H1 (cell line): ENCODE results near the gene KCNMA1. TPM values are rescaled to one million over a fixed set of nuclear protein-coding genes. Genes with fewer than 3 reads are reported as not detected.

Experiments
- CTCF ChIA-PET: fragments of 300-600 bp; sonication (Branson Sonifier 250); formaldehyde crosslinking; loops from one replicate; lab custom pipeline; 2021; ENCODE audit not compliant: partially characterized antibody; lab: Charles Lee
- POLR2A ChIA-PET: fragments of 300-600 bp; sonication (Branson Sonifier 250); formaldehyde crosslinking; loops from one replicate; lab custom pipeline; 2021; ENCODE audit warnings: inconsistent platforms; ENCODE audit not compliant: partially characterized antibody; lab: Charles Lee
- DNase-seq, 2 experiments: peaks; one replicate each; pipeline versions ENCODE4 v3.0.0 to v3.0.0-alpha.2; 2010 to 2022; ENCODE audit warnings: low spot score in 2 of 2, low read depth in 1 of 2, mixed read lengths in 1 of 2
- FAIRE-seq: peaks from 2 replicates; lab custom pipeline; 2011; peaks lifted over from hg19 to GRCh38; lab: Jason Lieb, UNC
- H2AFZ ChIP-seq: 2 replicates; pipeline ENCODE4 v1.8.1; 2012; ENCODE audit warnings: low read length, inconsistent platforms
- H2AK5ac ChIP-seq: 2 replicates; pipeline ENCODE4 v1.6.1; 2013; ENCODE audit warnings: low read depth, low read length
- H2BK120ac ChIP-seq: replicated peaks from 2 replicates; pipeline ENCODE3; 2013; ENCODE audit warnings: low read depth, low read length, inconsistent platforms
- H2BK12ac ChIP-seq: 2 replicates; pipeline ENCODE4 v1.6.1; 2013; ENCODE audit warnings: low read depth, low read length
- H2BK15ac ChIP-seq: 2 replicates; pipeline ENCODE4 v1.6.1; 2013; ENCODE audit warnings: low read length
- H2BK20ac ChIP-seq: 2 replicates; pipeline ENCODE4 v1.6.1; 2013; ENCODE audit warnings: low read length
- H2BK5ac ChIP-seq: 2 replicates; pipeline ENCODE4 v1.6.1; 2013; ENCODE audit warnings: low read depth, low read length
- H3K14ac ChIP-seq: 2 replicates; pipeline ENCODE4 v1.6.1; 2013; ENCODE audit warnings: inconsistent platforms; ENCODE audit not compliant: insufficient read length
- H3K18ac ChIP-seq: 2 replicates; pipeline ENCODE4 v1.6.1; 2013; ENCODE audit warnings: low read length; ENCODE audit errors: extremely low read depth
- H3K23ac ChIP-seq: 2 replicates; pipeline ENCODE4 v1.6.1; 2013; ENCODE audit warnings: inconsistent platforms; ENCODE audit not compliant: insufficient read length
- H3K23me2 ChIP-seq: 2 replicates; pipeline ENCODE4 v1.6.1; 2013; ENCODE audit warnings: low read depth, low read length
- H3K27ac ChIP-seq: 2 replicates; pipeline ENCODE4 v1.6.1; 2011; ENCODE audit warnings: low read depth, low read length, inconsistent platforms
- H3K27me3 ChIP-seq, 4 experiments: replicated peaks in 1 of 4; 1 replicate in 1 of 4; 2 replicates in 3 of 4; pipeline versions ENCODE4 v1.6.1 to v1.8.1; 2011 to 2013; ENCODE audit warnings: low read length in 3 of 4, mild to moderate bottlenecking in 3 of 4, inconsistent platforms in 2 of 4, mixed read lengths in 2 of 4, moderate library complexity in 1 of 4; ENCODE audit not compliant: control insufficient read depth in 3 of 4, insufficient read depth in 3 of 4; ENCODE audit errors: extremely low read depth in 1 of 4
- H3K36me3 ChIP-seq, 4 experiments: 2 replicates each; pipeline versions ENCODE4 v1.6.1 to v1.8.1; 2011 to 2013; ENCODE audit warnings: mild to moderate bottlenecking in 4 of 4, low read length in 3 of 4, moderate library complexity in 2 of 4, control low read depth in 1 of 4, inconsistent platforms in 1 of 4; ENCODE audit not compliant: insufficient read depth in 4 of 4, control insufficient read depth in 2 of 4
- H3K4ac ChIP-seq: replicated peaks from 2 replicates; pipeline ENCODE3; 2013; ENCODE audit warnings: low read length, low read depth, mixed read lengths, inconsistent platforms; ENCODE audit not compliant: insufficient read length
- H3K4me1 ChIP-seq, 4 experiments: replicated peaks in 1 of 4; 1 replicate in 1 of 4; 2 replicates in 3 of 4; pipeline versions ENCODE4 v1.6.1 to v1.8.1; 2011 to 2013; ENCODE audit warnings: low read length in 3 of 4, inconsistent platforms in 2 of 4, mixed read lengths in 1 of 4; ENCODE audit not compliant: insufficient read depth in 4 of 4, control insufficient read depth in 3 of 4
- H3K4me2 ChIP-seq, 2 experiments: 2 replicates each; pipeline versions ENCODE4 v1.6.1 to v1.8.1; 2011 to 2013; ENCODE audit warnings: low read depth in 2 of 2, low read length in 2 of 2, control low read depth in 1 of 2, inconsistent platforms in 1 of 2, mild to moderate bottlenecking in 1 of 2; ENCODE audit not compliant: insufficient read depth in 1 of 2
- H3K4me3 ChIP-seq, 4 experiments: fragments of 200-600, 300-600 bp in 1 of 4; sonication (generic), shearing (Covaris generic), sonication (Bioruptor Twin) in 1 of 4; 2 replicates each; pipeline versions ENCODE4 v1.5.1 to v1.8.1; 2011 to 2016; ENCODE audit warnings: low read length in 4 of 4, low read depth in 3 of 4, control low read depth in 2 of 4, inconsistent platforms in 2 of 4, mild to moderate bottlenecking in 2 of 4, mixed read lengths in 1 of 4, moderate library complexity in 1 of 4; ENCODE audit not compliant: insufficient read depth in 2 of 4; ENCODE audit errors: extremely low read depth in 1 of 4
- H3K56ac ChIP-seq: replicated peaks from 2 replicates; pipeline ENCODE3; 2013; ENCODE audit warnings: low read depth, mild to moderate bottlenecking, mixed read lengths, low read length, inconsistent platforms; ENCODE audit not compliant: insufficient read length
- H3K79me1 ChIP-seq: 2 replicates; pipeline ENCODE4 v1.6.1; 2013; ENCODE audit warnings: low read depth, low read length, control low read depth
- H3K79me2 ChIP-seq, 2 experiments: 2 replicates each; pipeline versions ENCODE4 v1.6.1 to v1.8.1; 2012 to 2013; ENCODE audit warnings: low read length in 2 of 2, mild to moderate bottlenecking in 2 of 2, inconsistent platforms in 1 of 2; ENCODE audit not compliant: insufficient read depth in 2 of 2, control insufficient read depth in 1 of 2
- H3K9ac ChIP-seq, 4 experiments: replicated peaks in 1 of 4; 1 replicate in 1 of 4; 2 replicates in 3 of 4; pipeline versions ENCODE4 v1.6.1 to v1.8.1; 2011 to 2013; ENCODE audit warnings: low read depth in 3 of 4, low read length in 3 of 4, control low read depth in 2 of 4, mild to moderate bottlenecking in 2 of 4, moderate library complexity in 2 of 4, inconsistent platforms in 1 of 4; ENCODE audit errors: extremely low read depth in 1 of 4
- H3K9me3 ChIP-seq, 2 experiments: 2 replicates each; pipeline versions ENCODE4 v1.6.1 to v1.8.1; 2012 to 2013; ENCODE audit warnings: mild to moderate bottlenecking in 2 of 2, moderate library complexity in 2 of 2, control low read depth in 1 of 2, inconsistent platforms in 1 of 2, low read depth in 1 of 2, low read length in 1 of 2, mixed read lengths in 1 of 2; ENCODE audit not compliant: insufficient read depth in 2 of 2
- H4K20me1 ChIP-seq, 2 experiments: replicated peaks in 1 of 2; 2 replicates each; pipeline versions ENCODE3 to v1.8.1; 2011 to 2013; ENCODE audit warnings: inconsistent platforms in 2 of 2, low read length in 2 of 2, mild to moderate bottlenecking in 1 of 2; ENCODE audit not compliant: insufficient read depth in 2 of 2, control insufficient read depth in 1 of 2
- H4K5ac ChIP-seq: 2 replicates; pipeline ENCODE4 v1.6.1; 2013; ENCODE audit warnings: low read length, low read depth, mixed read lengths, inconsistent platforms; ENCODE audit not compliant: insufficient read length
- H4K8ac ChIP-seq: 2 replicates; pipeline ENCODE4 v1.8.0; 2013; ENCODE audit warnings: mild to moderate bottlenecking, moderate library complexity, low read length, inconsistent platforms; ENCODE audit not compliant: insufficient read depth; ENCODE audit errors: extremely low read depth
- H4K91ac ChIP-seq: replicated peaks from 2 replicates; pipeline ENCODE3; 2013; ENCODE audit warnings: low read length, mixed read lengths, inconsistent platforms; ENCODE audit not compliant: insufficient read length
- ASH2L ChIP-seq: fragments of 200-600, 300-600 bp; sonication (generic); IDR thresholded peaks from one replicate; pipeline ENCODE4 v1.7.1; 2017; ENCODE audit warnings: low read length
- CBX8 ChIP-seq: fragments of 300-800, 300-1000 bp; sonication (generic); IDR thresholded peaks from 2 replicates; pipeline ENCODE4 v1.7.1; 2016; ENCODE audit warnings: low read depth, low read length, borderline replicate concordance
- CHD2 ChIP-seq: IDR thresholded peaks from 2 replicates; pipeline ENCODE4 v1.6.1; 2012; ENCODE audit warnings: low read length, improper control_type of control experiment
- CTCF ChIP-seq, 3 experiments: IDR thresholded peaks; 1 replicate in 2 of 3; 2 replicates in 1 of 3; pipeline versions ENCODE4 v1.5.1 to v1.6.1; 2011; ENCODE audit warnings: low read length in 3 of 3, mild to moderate bottlenecking in 3 of 3, inconsistent platforms in 2 of 3, low read depth in 1 of 3, moderate library complexity in 1 of 3; ENCODE audit not compliant: insufficient read depth in 1 of 3; ENCODE audit errors: control extremely low read depth in 1 of 3
- HDAC2 ChIP-seq, 2 experiments: fragments of 300-600 bp in 1 of 2; sonication (generic) in 1 of 2; IDR thresholded peaks; 2 replicates each; pipeline ENCODE4 v1.6.1; 2011 to 2012; ENCODE audit warnings: low read depth in 2 of 2, low read length in 2 of 2, mild to moderate bottlenecking in 2 of 2, moderate library complexity in 2 of 2, borderline replicate concordance in 1 of 2, inconsistent platforms in 1 of 2
- MAFK ChIP-seq: IDR thresholded peaks from 2 replicates; pipeline ENCODE4 v1.6.1; 2012; ENCODE audit warnings: low read depth, mild to moderate bottlenecking, improper control_type of control experiment, low read length
- PHF8 ChIP-seq: fragments of 200-600 bp; sonication (generic); conservative IDR thresholded peaks from 2 replicates; pipeline ENCODE4 v1.7.1; 2012; ENCODE audit warnings: low read depth, mild to moderate bottlenecking, inconsistent platforms, low read length, moderate library complexity
- POU5F1 ChIP-seq: IDR thresholded peaks from 2 replicates; pipeline ENCODE4 v1.6.1; 2011; ENCODE audit warnings: low read depth, mild to moderate bottlenecking, low read length, moderate library complexity
- SIN3A ChIP-seq, 2 experiments: IDR thresholded peaks in 1 of 2; conservative IDR thresholded peaks in 1 of 2; 2 replicates each; pipeline ENCODE4 v1.6.1; 2011 to 2012; ENCODE audit warnings: low read length in 2 of 2, improper control_type of control experiment in 1 of 2, low read depth in 1 of 2, mild to moderate bottlenecking in 1 of 2
- SIRT6 ChIP-seq: IDR thresholded peaks from one replicate; pipeline ENCODE4 v1.7.1; 2012; ENCODE audit warnings: low read length, inconsistent platforms
- SP1 ChIP-seq: IDR thresholded peaks from 2 replicates; pipeline ENCODE4 v1.6.1; 2011; ENCODE audit warnings: low read depth, low read length
- SP4 ChIP-seq: IDR thresholded peaks from 2 replicates; pipeline ENCODE4 v1.6.1; 2012; ENCODE audit warnings: low read length, inconsistent platforms
- WGBS, 2 experiments: shearing (Covaris generic) in 1 of 2; methylation state at CpG; one replicate each; pipeline versions ENCODE4 v1.1.6 to v1.1.7; 2013 to 2015; ENCODE audit warnings: low lambda C conversion rate in 2 of 2, mixed read lengths in 2 of 2, inconsistent platforms in 1 of 2, low coverage in 1 of 2, missing lambda C conversion rate in 1 of 2; ENCODE audit not compliant: insufficient replicate concordance in 2 of 2, insufficient coverage in 1 of 2, insufficient read length in 1 of 2; ENCODE audit errors: extremely low coverage in 1 of 2, missing lambda C conversion rate in 1 of 2; 5-methylcytosine and 5-hydroxymethylcytosine counted together
- polyA plus RNA-seq, 7 experiments: library from polyadenylated mRNA; depleted of rRNA in 3 of 7; stranded (reverse) in 5 of 7; unstranded in 2 of 7; fragments of >200 nt in 5 of 7; fragments of 200-250 nt in 2 of 7; gene quantifications; 1 replicate in 5 of 7; 2 replicates in 1 of 7; 4 replicates in 1 of 7; pipeline versions ENCODE4 v1.2.1 to v1.2.3, GENCODE V29; 2011 to 2013; ENCODE audit warnings: missing spikeins in 2 of 7, mixed read lengths in 2 of 7
- total RNA-seq: library from RNA; stranded (reverse); fragmentation: NEBNext Ultra II Directional; extraction: Animal tissue kit (Norgen Biotek cat#: 25700); gene quantifications from 2 replicates; pipeline ENCODE4 v1.2.1, GENCODE V29; 2021

The KCNMA1 gene
- total and polyA plus RNA-seq, 2 of the 8 experiments (the other 6 are each of a cell fraction or from before 2014, with no cell fraction given) = 10.2 to 11.1 TPM

GRCh38 chr10:77075926-77076325, 561.7 kb downstream of the KCNMA1 start:
- Histone ChIP-seq H2AK5ac (no peak overlapping the region), H2BK120ac (no peak overlapping the region), H3K4ac (no peak overlapping the region), H3K18ac (no peak overlapping the region), H3K79me1 (no peaks in the 10 kb centered on the region), H4K91ac (no peak overlapping the region), H4K5ac (no peak overlapping the region), H4K8ac (no peak overlapping the region), H2BK15ac (no peak overlapping the region), H3K27me3 (no peaks in the 10 kb centered on the region), H3K27ac (no peak overlapping the region), H3K4me2 (no peak overlapping the region), H3K23me2 (no peaks in the 10 kb centered on the region), H3K9me3 (no peaks in the 10 kb centered on the region), H3K36me3 (no peaks in the 10 kb centered on the region), H2BK5ac (no peak overlapping the region), H3K9ac (no peak overlapping the region), H2AFZ (no peak overlapping the region), H3K23ac (no peak overlapping the region), H3K4me1 (peaks cover 2 to 6% (median 5%) of the 10 kb centered on the region in 4 experiments), H3K4me3 (no peak overlapping the region), H3K14ac (no peak overlapping the region), H3K79me2 (no peaks in the 10 kb centered on the region), H3K56ac (no peak overlapping the region), H2BK12ac (no peak overlapping the region), H4K20me1 (no peaks in the 10 kb centered on the region), H2BK20ac (no peak overlapping the region)
- DNase-seq = no peak
- ChIA-PET POLR2A (no interaction called here), CTCF (interaction anchor here (1.0 kb wide), 1 partner anchor 14 kb away, joined by 3 read pairs; no protein-coding TSS in a partner anchor)
- FAIRE-seq = no peak
- WGBS, 2 experiments = 86% methylated on average over 2 of the region's 2 CpGs; no CpG with 5 or more reads in 1 of the 2 experiments
- TF ChIP-seq SIN3A (conservative IDR thresholded peaks at IDR 0.05 in 1 of 2, IDR thresholded peaks at IDR 0.05 in 1 of 2; ENCODE audit: low read depth in 1 of 2, low read length in 2 of 2) = no peak
- no peak for TF ChIP-seq SIRT6
- TF ChIP-seq MAFK = no peak
- TF ChIP-seq SP1 = no peak
- no peak for TF ChIP-seq CTCF (IDR thresholded peaks at IDR 0.05; ENCODE audit: control extremely low read depth in 1 of 3, insufficient read depth in 1 of 3, low read depth in 1 of 3, low read length in 3 of 3)
- no peak for TF ChIP-seq ASH2L
- TF ChIP-seq CBX8 = no peak
- no peak for TF ChIP-seq PHF8
- no peak for TF ChIP-seq POU5F1
- TF ChIP-seq CHD2 = no peak
- no peak for TF ChIP-seq HDAC2 (IDR thresholded peaks at IDR 0.05; ENCODE audit: borderline replicate concordance in 1 of 2, low read depth in 2 of 2, low read length in 2 of 2)
- TF ChIP-seq SP4 = no peak
